IMR-90 (cell line): ENCODE results near the gene INSYN1. TPM values are rescaled to one million over a fixed set of nuclear protein-coding genes. Genes with fewer than 3 reads are reported as not detected.

Source experiments
- ATAC-seq: fragments of 200-7000 bp; cut with Tn5 transposase; 2 replicates; pipeline ENCODE4 v1.9.1; 2020; ENCODE audit warnings: low read depth, mild to moderate bottlenecking, moderate library complexity
- BruUV-seq: library from RNA; stranded (reverse); fragments of 400-500 nt; replicated peaks from 2 replicates; lab custom pipeline; 2021; lab: Mats Ljungman, UMichigan
- CTCF ChIA-PET: fragments of 300-600 bp; formaldehyde crosslinking; extraction: SDS; loops from one replicate; lab custom pipeline; 2021; ENCODE audit warnings: antibody characterized with exemption; lab: Yijun Ruan, JAX
- POLR2A ChIA-PET: fragments of 300-600 bp; sonication (Branson Sonifier 250); formaldehyde crosslinking; loops from one replicate; lab custom pipeline; 2022; ENCODE audit warnings: antibody characterized with exemption; ENCODE audit not compliant: unreplicated experiment; lab: Charles Lee
- DNase-seq: peaks from one replicate; pipeline ENCODE4 v3.0.0; 2013
- H2AFZ ChIP-seq: replicated peaks from 2 replicates; pipeline ENCODE3; 2013; ENCODE audit warnings: low read length, mild to moderate bottlenecking; ENCODE audit not compliant: poor library complexity
- H2AK5ac ChIP-seq: 2 replicates; pipeline ENCODE4 v1.6.1; 2013; ENCODE audit warnings: low read depth, low read length, inconsistent platforms
- H2AK9ac ChIP-seq: replicated peaks from 2 replicates; pipeline ENCODE3; 2013; ENCODE audit warnings: mild to moderate bottlenecking, low read depth, low read length, moderate library complexity; ENCODE audit not compliant: poor library complexity
- H2BK120ac ChIP-seq: 2 replicates; pipeline ENCODE4 v1.6.1; 2013; ENCODE audit warnings: low read depth, low read length, inconsistent platforms
- H2BK15ac ChIP-seq: 3 replicates; pipeline ENCODE4 v1.6.1; 2013; ENCODE audit warnings: low read depth, low read length, inconsistent platforms
- H2BK20ac ChIP-seq: 2 replicates; pipeline ENCODE4 v1.6.1; 2013; ENCODE audit warnings: low read depth, mild to moderate bottlenecking, inconsistent platforms, low read length, moderate library complexity
- H2BK5ac ChIP-seq: 2 replicates; pipeline ENCODE4 v1.6.1; 2013; ENCODE audit warnings: mild to moderate bottlenecking, low read depth, low read length, inconsistent platforms; ENCODE audit not compliant: poor library complexity, severe bottlenecking
- H3K14ac ChIP-seq: replicated peaks from 2 replicates; pipeline ENCODE4 v1.6.1; 2013; ENCODE audit warnings: low read depth, low read length, inconsistent platforms
- H3K18ac ChIP-seq: 2 replicates; pipeline ENCODE4 v1.6.1; 2013; ENCODE audit warnings: low read depth, low read length, control low read depth
- H3K23ac ChIP-seq: 2 replicates; pipeline ENCODE4 v1.6.1; 2013; ENCODE audit warnings: low read depth, low read length, inconsistent platforms
- H3K27ac ChIP-seq: 2 replicates; pipeline ENCODE4 v1.5.1; 2013; ENCODE audit warnings: mild to moderate bottlenecking, control low read depth, low read length; ENCODE audit not compliant: insufficient read depth
- H3K27me3 ChIP-seq: 2 replicates; pipeline ENCODE4 v1.6.1; 2013; ENCODE audit warnings: low read length; ENCODE audit not compliant: control insufficient read depth, insufficient read depth
- H3K36me3 ChIP-seq: 2 replicates; pipeline ENCODE4 v1.6.1; 2013; ENCODE audit warnings: low read length, mixed read lengths; ENCODE audit not compliant: control insufficient read depth, insufficient read depth
- H3K4ac ChIP-seq: 2 replicates; pipeline ENCODE4 v1.6.1; 2013; ENCODE audit warnings: low read depth, low read length, inconsistent platforms
- H3K4me1 ChIP-seq: 2 replicates; pipeline ENCODE4 v1.6.1; 2013; ENCODE audit warnings: low read length, mixed read lengths; ENCODE audit not compliant: control insufficient read depth, insufficient read depth
- H3K4me2 ChIP-seq: 2 replicates; pipeline ENCODE4 v1.6.1; 2013; ENCODE audit warnings: low read depth, mild to moderate bottlenecking, control low read depth, low read length, moderate library complexity
- H3K4me3 ChIP-seq: 2 replicates; pipeline ENCODE4 v1.5.1; 2013; ENCODE audit warnings: low read depth, mild to moderate bottlenecking, control low read depth, low read length, moderate library complexity; ENCODE audit not compliant: insufficient read depth
- H3K56ac ChIP-seq: 2 replicates; pipeline ENCODE4 v1.6.1; 2013; ENCODE audit warnings: low read length, inconsistent platforms; ENCODE audit not compliant: insufficient read depth; ENCODE audit errors: extremely low read depth
- H3K79me1 ChIP-seq, 2 experiments: 2 replicates each; pipeline ENCODE4 v1.6.1; 2013; ENCODE audit warnings: low read length in 2 of 2, inconsistent platforms in 1 of 2, low read depth in 1 of 2
- H3K9ac ChIP-seq: 2 replicates; pipeline ENCODE4 v1.6.1; 2013; ENCODE audit warnings: low read depth, low read length, control low read depth
- H3K9me1 ChIP-seq: 2 replicates; pipeline ENCODE4 v1.6.1; 2013; ENCODE audit warnings: low read length, inconsistent platforms; ENCODE audit not compliant: insufficient read depth
- H3K9me3 ChIP-seq: 2 replicates; pipeline ENCODE4 v1.6.1; 2013; ENCODE audit warnings: low read length; ENCODE audit not compliant: control insufficient read depth, insufficient read depth
- H4K20me1 ChIP-seq: 2 replicates; pipeline ENCODE4 v1.6.1; 2013; ENCODE audit warnings: low read length, inconsistent platforms; ENCODE audit not compliant: insufficient read depth
- H4K5ac ChIP-seq: 2 replicates; pipeline ENCODE4 v1.6.1; 2013; ENCODE audit warnings: mild to moderate bottlenecking, low read depth, low read length, control low read depth
- H4K8ac ChIP-seq, 2 experiments: 2 replicates each; pipeline ENCODE4 v1.6.1; 2013; ENCODE audit warnings: low read depth in 2 of 2, low read length in 2 of 2, control low read depth in 1 of 2, inconsistent platforms in 1 of 2
- H4K91ac ChIP-seq: 2 replicates; pipeline ENCODE4 v1.6.1; 2013; ENCODE audit warnings: low read depth, low read length, inconsistent platforms; ENCODE audit not compliant: insufficient read depth
- BHLHE40 ChIP-seq: fragments of 150-350 bp; IDR thresholded peaks from 2 replicates; pipeline ENCODE4 v1.6.1; 2016; ENCODE audit warnings: mild to moderate bottlenecking, low read depth, low read length
- CEBPB ChIP-seq: IDR thresholded peaks from 2 replicates; pipeline ENCODE4 v1.6.1; 2012; ENCODE audit warnings: low read depth, low read length, improper control_type of control experiment
- CHD1 ChIP-seq: IDR thresholded peaks from 2 replicates; pipeline ENCODE4 v1.6.1; 2012; ENCODE audit warnings: low read depth, low read length, improper control_type of control experiment
- CTCF ChIP-seq: conservative IDR thresholded peaks from 2 replicates; pipeline ENCODE4 v1.5.1; 2012; ENCODE audit warnings: mild to moderate bottlenecking, low read depth, low read length, improper control_type of control experiment
- ELK1 ChIP-seq: fragments of 150-350 bp; IDR thresholded peaks from 2 replicates; pipeline ENCODE4 v1.6.1; 2016; ENCODE audit warnings: low read depth, mild to moderate bottlenecking, low read length, moderate library complexity, borderline replicate concordance
- FOS ChIP-seq: fragments of 150-350 bp; IDR thresholded peaks from 2 replicates; pipeline ENCODE4 v1.6.1; 2016; ENCODE audit warnings: low read depth, low read length
- MAFK ChIP-seq: IDR thresholded peaks from 2 replicates; pipeline ENCODE4 v1.6.1; 2012; ENCODE audit warnings: low read depth, low read length, improper control_type of control experiment
- MAZ ChIP-seq: IDR thresholded peaks from 2 replicates; pipeline ENCODE4 v1.6.1; 2012; ENCODE audit warnings: low read depth, mild to moderate bottlenecking, low read length, improper control_type of control experiment, moderate library complexity, borderline replicate concordance
- MXI1 ChIP-seq: IDR thresholded peaks from 2 replicates; pipeline ENCODE4 v1.6.1; 2012; ENCODE audit warnings: low read depth, mild to moderate bottlenecking, low read length, moderate library complexity, borderline replicate concordance
- NFE2L2 ChIP-seq: fragments of 150-350 bp; IDR thresholded peaks from 2 replicates; pipeline ENCODE4 v1.6.1; 2016; ENCODE audit warnings: low read depth, mild to moderate bottlenecking, low read length
- POLR2A ChIP-seq: IDR thresholded peaks from 2 replicates; pipeline ENCODE4 v1.6.1; 2012; ENCODE audit warnings: mild to moderate bottlenecking, low read depth, low read length
- RAD21 ChIP-seq: IDR thresholded peaks from 2 replicates; pipeline ENCODE4 v1.6.1; 2012; ENCODE audit warnings: low read length, improper control_type of control experiment
- RCOR1 ChIP-seq: IDR thresholded peaks from 2 replicates; pipeline ENCODE4 v1.6.1; 2012; ENCODE audit warnings: mild to moderate bottlenecking, low read length, improper control_type of control experiment; ENCODE audit not compliant: insufficient replicate concordance
- RFX5 ChIP-seq: IDR thresholded peaks from 2 replicates; pipeline ENCODE4 v1.8.0; 2012; ENCODE audit warnings: low read depth, mild to moderate bottlenecking, low read length, moderate library complexity
- SMC3 ChIP-seq: fragments of 150-350 bp; IDR thresholded peaks from 2 replicates; pipeline ENCODE4 v1.6.1; 2016; ENCODE audit warnings: low read depth, mild to moderate bottlenecking, antibody characterized with exemption, low read length, moderate library complexity
- WGBS, 2 experiments: methylation state at CpG; one replicate each; pipeline versions ENCODE4 v1.1.5 to v1.1.7; 2013; ENCODE audit warnings: missing lambda C conversion rate in 2 of 2; ENCODE audit not compliant: insufficient read length in 1 of 2; ENCODE audit errors: extremely low coverage in 2 of 2; 5-methylcytosine and 5-hydroxymethylcytosine counted together
- dilution Hi-C: fragments of 300-500 bp; cut with HindIII; formaldehyde crosslinking; loops from one replicate; pipeline ENCODE4 v1.14.3; 2018; ENCODE audit warnings: low sequenced_read_pairs; ENCODE audit not compliant: unreplicated experiment
- in situ Hi-C: fragments of 300-500 bp; cut with MboI; formaldehyde crosslinking; loops from 3 replicates; pipeline ENCODE4 v1.14.3; 2019; ENCODE audit warnings: low sequenced_read_pairs, inconsistent platforms, mixed read lengths
- intact Hi-C: fragments of 100-400 bp; cut with micrococcal nuclease; formaldehyde crosslinking; loops from 2 replicates; pipeline ENCODE4 v1.10.0; 2022
- polyA plus RNA-seq, 3 experiments: library from polyadenylated mRNA; depleted of rRNA; stranded (reverse); fragments of >200 nt; gene quantifications; 2 replicates each; pipeline ENCODE4 v1.2.3, GENCODE V29; 2012; ENCODE audit warnings: low replicate concordance in 1 of 3
- total RNA-seq: library from RNA; depleted of rRNA; stranded (reverse); fragments of >200 nt; gene quantifications from 2 replicates; pipeline ENCODE4 v1.2.3, GENCODE V29; 2012
- TF ChIP-seq, protein P1 (sequence below): fragments of 150-350 bp; IDR thresholded peaks from 2 replicates; pipeline ENCODE4 v1.6.1; 2017; ENCODE audit warnings: mild to moderate bottlenecking, antibody characterized with exemption, low read length, low read depth

Gene INSYN1
- total and polyA plus RNA-seq, 2 of the 4 experiments (the other 2 are of a cell fraction), result 0.18 to 0.34 TPM

GRCh38 chr15:73763931-73764330 is 10.8 kb upstream of the INSYN1 start:
- WGBS, 2 experiments, result 7% methylated on average over 2 of the region's 3 CpGs; no CpG with 5 or more reads in 1 of the 2 experiments
- H2AK5ac ChIP-seq, result no peak overlapping the region
- H3K23ac ChIP-seq, result no peak overlapping the region; the same call in 1 of the 2 replicates
- H3K18ac ChIP-seq, result no peak overlapping the region
- no peaks in the 10 kb centered on the region for H3K36me3 ChIP-seq
- no peak for TF ChIP-seq ELK1
- TF ChIP-seq CTCF, result no peak
- no peak for TF ChIP-seq MAFK
- TF ChIP-seq SMC3, result no peak
- no peak for TF ChIP-seq POLR2A
- no peak for TF ChIP-seq FOS
- TF ChIP-seq MXI1, result no peak
- TF ChIP-seq MAZ, result no peak
- no peak for TF ChIP-seq CHD1
- TF ChIP-seq NFE2L2, result no peak
- no peak for TF ChIP-seq RAD21
- no peak for TF ChIP-seq CEBPB
- TF ChIP-seq BHLHE40, result no peak
- no peak for TF ChIP-seq RFX5
- TF ChIP-seq RCOR1, result no peak
- TF ChIP-seq, protein P1, sequence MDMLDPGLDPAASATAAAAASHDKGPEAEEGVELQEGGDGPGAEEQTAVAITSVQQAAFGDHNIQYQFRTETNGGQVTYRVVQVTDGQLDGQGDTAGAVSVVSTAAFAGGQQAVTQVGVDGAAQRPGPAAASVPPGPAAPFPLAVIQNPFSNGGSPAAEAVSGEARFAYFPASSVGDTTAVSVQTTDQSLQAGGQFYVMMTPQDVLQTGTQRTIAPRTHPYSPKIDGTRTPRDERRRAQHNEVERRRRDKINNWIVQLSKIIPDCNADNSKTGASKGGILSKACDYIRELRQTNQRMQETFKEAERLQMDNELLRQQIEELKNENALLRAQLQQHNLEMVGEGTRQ, result no peak
- no peaks in the 10 kb centered on the region for H3K79me1 ChIP-seq
- H4K20me1 ChIP-seq, result no peaks in the 10 kb centered on the region
- H3K9me3 ChIP-seq, result peaks cover 3% of the 10 kb centered on the region; the same call in 1 of the 2 replicates
- dilution Hi-C loops, result no loop called here
- no peak overlapping the region for H2AFZ ChIP-seq
- H3K27ac ChIP-seq, result no peak overlapping the region
- BruUV-seq, result no TSS peak
- H4K8ac ChIP-seq, result no peak overlapping the region
- ChIA-PET CTCF (no interaction called here), POLR2A (no interaction called here)
- no peak overlapping the region for H3K4me3 ChIP-seq
- in situ Hi-C loops, result no loop called here
- DNase-seq (no peak), ATAC-seq (no peak)
- H2BK120ac ChIP-seq, result no peak overlapping the region
- H4K91ac ChIP-seq, result no peak overlapping the region
- H3K14ac ChIP-seq, result no peak overlapping the region
- H2BK20ac ChIP-seq, result no peak overlapping the region
- no peak overlapping the region for H3K4me2 ChIP-seq
- no peaks in the 10 kb centered on the region for H3K4me1 ChIP-seq
- H2BK5ac ChIP-seq, result no peak overlapping the region
- H3K56ac ChIP-seq, result no peak overlapping the region
- H3K27me3 ChIP-seq, result peaks cover 76% of the 10 kb centered on the region
- H3K9ac ChIP-seq, result no peak overlapping the region
- H2BK15ac ChIP-seq, result no peak overlapping the region
- H3K4ac ChIP-seq, result no peak overlapping the region
- intact Hi-C loops, result no loop called here
- H2AK9ac ChIP-seq, result no peak overlapping the region
- H3K9me1 ChIP-seq, result no peaks in the 10 kb centered on the region
- no peak overlapping the region for H4K5ac ChIP-seq
